SH-SY5Y (cell line): Measurements from ENCODE around the gene SLC15A4.

Experiments
- GATA2 ChIP-seq: IDR thresholded peaks from 2 replicates; pipeline ENCODE4 v1.6.1; 2011; ENCODE audit warnings: mild to moderate bottlenecking, low read depth, low read length
- GATA3 ChIP-seq: IDR thresholded peaks from 2 replicates; pipeline ENCODE4 v1.6.1; 2011; ENCODE audit warnings: low read depth, mild to moderate bottlenecking, low read length, moderate library complexity

DNA sequence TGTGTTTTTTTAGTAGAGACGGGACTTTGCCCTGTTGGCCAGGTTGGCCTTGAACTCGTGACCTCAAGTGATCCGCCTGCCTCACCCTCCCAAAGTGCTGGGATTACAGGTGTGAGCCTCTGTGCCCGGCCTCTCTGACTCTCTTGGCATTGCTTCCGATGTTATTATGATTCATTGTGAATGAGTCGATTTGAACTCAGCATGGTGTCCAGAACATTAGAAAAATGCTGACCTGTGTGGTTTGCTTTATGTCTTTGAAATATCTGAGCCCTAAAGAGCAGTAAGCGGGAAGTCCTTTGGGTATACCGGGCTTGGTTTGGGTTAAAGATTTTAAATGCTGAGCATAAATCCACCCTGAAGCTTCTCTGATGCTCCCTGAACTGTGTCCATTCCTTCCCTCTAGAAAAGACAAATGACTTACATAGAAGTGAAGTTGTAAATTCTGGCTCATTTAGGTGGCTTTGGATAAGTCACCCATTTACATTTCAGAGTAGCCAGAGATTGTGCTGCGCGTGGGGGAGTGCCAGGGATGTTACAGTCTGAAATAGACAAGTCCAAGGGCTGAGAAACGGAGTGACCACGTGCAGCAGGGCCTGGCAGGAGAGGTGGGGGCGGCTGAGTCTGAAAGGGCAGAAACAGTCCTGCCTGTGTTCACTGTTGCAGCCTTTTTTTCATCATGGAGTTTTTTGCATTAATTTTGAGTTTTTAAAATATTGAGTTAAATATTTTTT lies 39.6 kb downstream of the SLC15A4 start:
- TF ChIP-seq GATA2, result no peak
- no peak for TF ChIP-seq GATA3
